NCI-H1417 (cell line): Measurements from ENCODE around the gene IL4R.
A peak's percentile ranks its signal among the peaks of the same experiment; 100 is the strongest.

Experiments used
- DNase-seq, 3 experiments: peaks; one replicate each; lab custom pipeline; 2025; lab: John Stamatoyannopoulos, UW

IL4R gene

DNA sequence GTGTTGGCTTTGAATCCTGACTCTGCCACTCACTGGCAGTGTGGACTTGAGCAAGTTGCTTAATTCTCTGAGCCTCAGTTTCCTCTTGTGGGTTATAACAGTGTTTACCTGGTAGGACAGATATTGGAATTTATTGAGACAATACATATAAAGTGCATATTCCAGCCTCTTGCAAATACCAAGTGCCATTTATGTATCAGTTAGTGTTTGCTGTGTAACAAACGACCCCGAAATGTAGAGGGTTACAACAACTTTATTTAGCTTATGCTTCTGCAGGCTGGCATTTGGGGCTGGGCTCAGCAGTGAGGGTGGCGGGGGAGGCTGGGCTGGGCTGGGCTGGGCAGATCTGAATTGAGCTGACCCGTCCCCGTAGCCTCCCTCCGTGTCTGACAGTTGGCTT, 45.8 kb downstream of the IL4R start:
- no peak for DNase-seq

DNA sequence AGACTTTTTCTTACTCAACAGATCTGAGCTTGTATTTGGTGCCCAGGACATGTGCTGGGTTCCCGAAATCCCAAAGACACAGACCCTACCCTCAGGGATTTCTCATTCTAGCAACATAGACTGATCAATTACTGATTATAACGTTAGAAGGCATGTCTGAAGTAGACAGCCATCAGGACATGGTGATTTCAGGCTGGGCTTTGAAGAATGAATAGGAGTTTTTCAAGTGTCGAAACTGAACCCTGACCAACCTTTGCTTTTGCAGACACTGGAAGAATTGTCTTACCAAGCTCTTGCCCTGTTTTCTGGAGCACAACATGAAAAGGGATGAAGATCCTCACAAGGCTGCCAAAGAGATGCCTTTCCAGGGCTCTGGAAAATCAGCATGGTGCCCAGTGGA, 48.2 kb downstream of the IL4R start:
- DNase-seq: no peak

DNA sequence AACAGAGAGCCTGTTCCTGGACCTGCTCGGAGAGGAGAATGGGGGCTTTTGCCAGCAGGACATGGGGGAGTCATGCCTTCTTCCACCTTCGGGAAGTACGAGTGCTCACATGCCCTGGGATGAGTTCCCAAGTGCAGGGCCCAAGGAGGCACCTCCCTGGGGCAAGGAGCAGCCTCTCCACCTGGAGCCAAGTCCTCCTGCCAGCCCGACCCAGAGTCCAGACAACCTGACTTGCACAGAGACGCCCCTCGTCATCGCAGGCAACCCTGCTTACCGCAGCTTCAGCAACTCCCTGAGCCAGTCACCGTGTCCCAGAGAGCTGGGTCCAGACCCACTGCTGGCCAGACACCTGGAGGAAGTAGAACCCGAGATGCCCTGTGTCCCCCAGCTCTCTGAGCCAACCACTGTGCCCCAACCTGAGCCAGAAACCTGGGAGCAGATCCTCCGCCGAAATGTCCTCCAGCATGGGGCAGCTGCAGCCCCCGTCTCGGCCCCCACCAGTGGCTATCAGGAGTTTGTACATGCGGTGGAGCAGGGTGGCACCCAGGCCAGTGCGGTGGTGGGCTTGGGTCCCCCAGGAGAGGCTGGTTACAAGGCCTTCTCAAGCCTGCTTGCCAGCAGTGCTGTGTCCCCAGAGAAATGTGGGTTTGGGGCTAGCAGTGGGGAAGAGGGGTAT, 48.9 kb downstream of the IL4R start:
- DNase-seq: no peak

DNA sequence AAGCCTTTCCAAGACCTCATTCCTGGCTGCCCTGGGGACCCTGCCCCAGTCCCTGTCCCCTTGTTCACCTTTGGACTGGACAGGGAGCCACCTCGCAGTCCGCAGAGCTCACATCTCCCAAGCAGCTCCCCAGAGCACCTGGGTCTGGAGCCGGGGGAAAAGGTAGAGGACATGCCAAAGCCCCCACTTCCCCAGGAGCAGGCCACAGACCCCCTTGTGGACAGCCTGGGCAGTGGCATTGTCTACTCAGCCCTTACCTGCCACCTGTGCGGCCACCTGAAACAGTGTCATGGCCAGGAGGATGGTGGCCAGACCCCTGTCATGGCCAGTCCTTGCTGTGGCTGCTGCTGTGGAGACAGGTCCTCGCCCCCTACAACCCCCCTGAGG, 49.5 kb downstream of the IL4R start:
- DNase-seq: no peak

DNA sequence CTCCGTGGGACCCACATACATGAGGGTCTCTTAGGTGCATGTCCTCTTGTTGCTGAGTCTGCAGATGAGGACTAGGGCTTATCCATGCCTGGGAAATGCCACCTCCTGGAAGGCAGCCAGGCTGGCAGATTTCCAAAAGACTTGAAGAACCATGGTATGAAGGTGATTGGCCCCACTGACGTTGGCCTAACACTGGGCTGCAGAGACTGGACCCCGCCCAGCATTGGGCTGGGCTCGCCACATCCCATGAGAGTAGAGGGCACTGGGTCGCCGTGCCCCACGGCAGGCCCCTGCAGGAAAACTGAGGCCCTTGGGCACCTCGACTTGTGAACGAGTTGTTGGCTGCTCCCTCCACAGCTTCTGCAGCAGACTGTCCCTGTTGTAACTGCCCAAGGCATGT, 50.0 kb downstream of the IL4R start:
- DNase-seq: no peak

DNA sequence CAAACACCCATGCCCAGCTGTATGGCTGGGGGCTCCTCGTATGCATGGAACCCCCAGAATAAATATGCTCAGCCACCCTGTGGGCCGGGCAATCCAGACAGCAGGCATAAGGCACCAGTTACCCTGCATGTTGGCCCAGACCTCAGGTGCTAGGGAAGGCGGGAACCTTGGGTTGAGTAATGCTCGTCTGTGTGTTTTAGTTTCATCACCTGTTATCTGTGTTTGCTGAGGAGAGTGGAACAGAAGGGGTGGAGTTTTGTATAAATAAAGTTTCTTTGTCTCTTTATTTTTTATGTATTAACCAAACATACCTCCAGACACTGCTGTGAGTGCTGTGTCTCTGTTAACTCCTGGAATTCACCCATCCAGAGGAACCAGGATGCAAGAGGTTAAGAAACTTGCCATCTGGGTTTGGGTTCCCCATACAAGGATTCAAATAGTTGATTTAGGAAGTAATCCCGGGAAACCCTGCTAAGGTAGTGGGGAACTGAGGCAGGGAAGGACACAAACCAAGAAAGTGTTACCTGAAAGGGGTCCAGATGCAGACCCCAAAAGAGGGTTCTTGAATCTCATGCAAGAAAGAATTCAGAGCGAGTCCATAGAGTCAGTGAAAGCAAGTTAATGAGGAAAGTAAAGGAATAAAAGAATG, 50.8 kb downstream of the IL4R start:
- DNase-seq: no peak

DNA sequence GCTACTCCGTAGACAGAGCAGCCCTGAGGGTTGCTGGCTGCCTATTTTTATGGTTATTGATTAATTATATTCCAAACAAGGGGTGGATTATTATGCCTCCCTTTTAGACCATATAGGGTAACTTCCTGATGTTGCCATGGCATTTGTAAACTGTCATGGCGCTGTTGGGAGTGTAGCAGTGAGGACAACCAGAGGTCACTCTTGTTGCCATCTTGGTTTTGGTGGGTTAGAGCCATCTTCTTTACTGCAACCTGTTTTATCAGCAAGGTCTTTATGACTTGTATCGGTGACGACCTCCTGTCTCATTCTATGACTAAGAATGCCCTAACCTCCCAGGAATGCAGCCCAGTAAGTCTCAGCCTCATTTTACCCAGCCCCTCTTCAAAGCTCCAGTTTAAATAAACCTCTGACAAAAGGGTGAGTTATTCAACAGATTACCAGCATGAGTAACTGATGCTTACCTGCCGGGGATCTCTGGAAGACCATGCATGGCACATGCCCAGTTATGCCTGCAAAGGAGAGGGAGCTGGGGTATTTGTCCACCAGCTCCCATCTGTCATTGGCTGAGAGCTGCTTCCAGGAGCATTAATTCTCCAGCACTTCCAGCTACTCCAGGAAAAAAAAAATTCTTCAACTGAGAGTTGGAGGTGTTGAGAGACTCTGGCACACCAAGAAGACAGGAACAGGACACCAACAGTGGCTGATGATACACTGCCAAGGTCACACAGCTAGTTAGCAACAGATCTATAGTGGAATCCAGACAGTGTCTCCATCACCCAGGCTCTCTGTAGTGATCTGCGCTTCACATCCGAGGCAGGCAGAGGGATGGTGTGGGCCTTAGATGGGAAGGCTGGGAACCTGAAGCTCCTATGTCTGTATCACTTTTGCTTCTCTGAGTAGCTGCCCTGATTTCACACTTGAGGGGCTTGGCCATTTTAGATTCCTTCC, 51.6 kb downstream of the IL4R start:
- no peak for DNase-seq

DNA sequence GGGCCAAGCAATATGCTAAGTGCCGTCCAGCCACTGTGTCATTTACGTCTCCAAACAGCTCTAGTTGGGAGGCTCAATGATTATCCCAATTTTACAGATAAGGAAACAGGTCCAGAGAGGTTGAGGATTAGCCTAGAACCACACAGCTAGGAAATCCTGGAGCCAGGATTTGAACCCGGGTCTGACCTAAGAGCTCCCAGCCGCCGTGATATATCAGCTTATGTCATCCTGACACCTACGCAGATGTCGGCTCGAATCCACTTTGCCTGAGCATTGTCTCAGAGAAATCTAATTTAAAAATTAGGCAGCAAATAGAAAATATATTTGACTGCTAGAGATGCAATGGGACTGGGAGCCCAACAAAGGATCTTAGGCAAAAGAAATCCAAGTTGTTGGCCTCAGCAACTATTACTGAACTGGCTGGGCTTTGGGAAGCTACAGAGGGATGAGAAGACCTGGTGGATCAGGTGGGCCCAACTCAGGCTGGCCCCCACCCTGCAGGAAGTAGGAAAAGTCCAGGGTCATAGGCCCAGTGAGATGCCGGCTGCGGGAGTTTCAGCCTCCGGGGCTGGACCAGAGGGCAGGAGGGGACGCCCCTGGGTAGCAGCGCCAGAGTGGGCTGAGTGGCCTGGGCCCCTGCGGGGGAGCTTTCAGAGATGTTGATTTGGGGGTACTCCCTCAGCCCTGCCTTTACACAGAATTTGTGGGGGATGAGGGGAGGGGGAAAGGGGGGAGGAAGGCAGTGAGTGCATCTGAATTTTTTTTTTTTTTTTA, 53.1 kb downstream of the IL4R start:
- DNase-seq: no peak

DNA sequence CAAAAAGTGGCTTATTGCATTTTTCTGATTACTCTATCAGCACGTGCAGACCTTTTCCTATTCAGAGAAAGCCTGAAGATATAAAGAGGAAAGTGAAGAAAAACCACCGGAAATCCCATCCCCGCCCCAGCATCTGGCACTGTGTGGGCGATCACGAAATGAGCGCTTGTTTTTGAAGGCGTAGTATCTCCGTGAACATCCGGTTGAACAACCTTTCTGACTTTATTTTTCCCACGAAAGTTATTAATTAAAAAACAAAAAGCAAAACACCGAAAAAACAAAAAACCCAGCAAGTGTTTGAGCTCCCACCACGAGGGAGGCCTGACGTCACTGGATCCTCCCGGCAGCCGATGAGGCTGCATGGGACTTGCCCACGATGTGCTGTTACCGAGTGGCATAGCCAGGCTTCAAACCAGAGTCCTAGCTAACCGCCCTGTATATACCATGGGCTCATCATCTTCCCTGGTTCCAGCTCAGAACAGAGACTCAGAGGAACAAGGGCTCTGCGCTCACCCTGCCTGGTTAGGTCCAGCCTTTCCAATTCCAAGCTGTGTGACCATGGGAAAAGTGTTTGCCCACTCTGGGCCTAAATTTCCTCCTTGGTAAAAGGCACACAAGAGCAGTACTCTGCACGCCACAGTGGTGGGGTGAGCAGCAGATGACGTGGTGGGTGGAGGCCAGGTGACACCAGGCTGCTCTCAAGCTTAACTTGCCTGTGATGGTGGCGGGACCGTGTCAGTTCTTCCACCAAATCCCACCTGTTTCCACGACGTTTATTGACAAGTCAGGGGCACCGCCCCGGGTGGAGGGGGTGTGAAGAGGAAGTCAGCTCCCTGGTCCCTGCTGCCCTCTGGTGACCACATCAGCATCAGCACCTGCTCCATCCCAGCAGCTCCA, 53.9 kb downstream of the IL4R start:
- peak in 1 of 3 experiments; percentile 29 for DNase-seq

DNA sequence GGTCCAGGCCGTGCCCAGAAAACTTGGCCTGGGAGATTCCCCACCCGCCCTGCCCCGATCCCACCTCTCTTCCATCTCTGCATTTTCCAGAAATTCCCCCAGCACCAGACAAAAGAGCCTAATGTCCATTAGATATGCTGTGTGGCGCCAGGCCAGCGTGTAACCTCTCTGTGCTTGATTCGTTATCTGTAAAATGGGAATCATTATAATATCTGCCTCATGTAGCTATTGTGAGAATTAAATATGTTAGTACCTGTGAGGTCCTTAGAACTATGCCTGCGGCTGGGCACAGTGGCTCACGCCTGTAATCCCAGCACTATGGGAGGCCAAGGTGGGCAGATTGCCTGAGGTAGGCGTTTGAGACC, 54.6 kb downstream of the IL4R start:
- DNase-seq: no peak

DNA sequence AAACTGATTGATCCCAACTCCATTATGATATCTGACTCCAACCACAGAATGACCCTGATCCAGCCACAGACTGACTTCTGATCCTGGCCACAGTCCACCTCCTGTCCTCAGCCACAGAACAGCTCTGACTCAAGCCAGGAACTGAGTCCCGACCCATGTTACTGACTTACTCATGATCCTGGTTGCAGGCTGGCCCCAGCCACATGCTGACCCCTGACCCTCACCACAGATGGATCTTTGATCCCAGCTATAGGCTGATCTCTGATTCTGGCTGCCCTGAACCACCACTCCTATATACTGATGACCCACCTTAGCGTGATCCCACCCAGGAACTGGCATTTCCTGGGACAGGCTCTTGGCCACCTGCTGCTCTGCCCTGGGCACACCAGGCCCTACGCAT, 56.0 kb downstream of the IL4R start:
- DNase-seq: no peak

DNA sequence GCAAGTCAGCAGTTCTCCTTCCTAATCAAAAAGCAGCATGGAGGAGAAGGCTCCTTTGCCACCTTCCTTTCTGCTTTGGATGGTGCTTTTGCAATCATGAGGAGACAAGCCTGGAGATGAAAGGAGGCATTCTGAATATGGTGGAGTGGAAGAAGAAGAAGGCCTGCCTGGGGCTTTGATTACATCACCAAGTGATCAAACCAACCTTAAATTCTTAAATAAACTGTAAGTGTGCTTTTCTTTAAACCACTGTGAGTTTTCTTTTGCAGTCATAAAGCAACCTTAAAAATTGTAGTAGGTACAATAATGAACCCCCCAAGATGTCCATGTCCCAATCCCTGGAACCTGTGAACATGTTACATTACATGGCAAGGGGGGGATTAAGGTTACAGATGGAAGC, 56.5 kb downstream of the IL4R start:
- no peak for DNase-seq

DNA sequence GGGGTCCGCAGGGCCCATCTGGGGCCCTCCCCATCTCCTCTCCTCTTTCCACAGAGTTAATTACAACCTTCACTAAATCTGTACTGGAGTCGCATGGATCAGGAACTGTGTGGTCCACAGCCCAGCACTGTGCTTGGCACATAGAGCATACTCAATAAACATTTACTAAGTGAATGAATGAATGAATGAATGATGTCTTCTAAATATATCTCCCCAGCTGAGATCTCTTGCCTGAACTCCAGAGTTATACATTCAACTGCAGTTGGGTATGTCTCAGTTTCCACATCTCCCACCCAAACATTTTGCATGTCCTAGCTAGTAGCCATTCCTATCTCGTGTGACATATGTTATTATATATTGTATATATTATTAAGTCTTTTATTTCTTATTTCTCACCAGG, 59.5 kb downstream of the IL4R start:
- no peak for DNase-seq

DNA sequence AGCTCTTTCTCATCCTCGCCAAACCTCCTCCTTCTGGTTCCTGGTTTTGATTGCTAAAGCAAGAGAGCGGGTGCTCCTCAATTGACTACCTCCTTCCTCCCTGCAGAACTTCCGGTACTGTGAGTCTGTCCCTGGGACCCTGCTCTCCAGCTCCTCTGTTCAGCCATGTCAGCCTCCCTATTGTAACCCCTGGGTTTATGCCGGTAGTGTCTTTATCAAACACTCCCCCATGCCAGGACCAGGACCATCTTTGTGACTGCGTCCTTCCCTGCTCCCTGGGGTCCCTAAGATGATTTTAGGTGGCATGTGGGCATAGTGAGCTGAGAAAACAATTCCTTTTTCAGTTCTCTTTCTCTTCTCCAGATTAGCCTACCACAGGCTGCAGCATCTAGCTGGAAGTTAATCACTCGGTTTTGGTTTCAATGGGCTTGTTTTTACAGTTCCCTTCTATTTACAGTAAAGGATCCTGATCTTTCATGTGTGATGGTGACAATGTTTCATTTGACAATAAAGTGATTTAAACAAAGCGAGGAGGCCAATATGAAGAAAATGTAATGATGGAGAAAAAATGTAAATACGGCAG, 60.5 kb downstream of the IL4R start:
- DNase-seq: no peak

DNA sequence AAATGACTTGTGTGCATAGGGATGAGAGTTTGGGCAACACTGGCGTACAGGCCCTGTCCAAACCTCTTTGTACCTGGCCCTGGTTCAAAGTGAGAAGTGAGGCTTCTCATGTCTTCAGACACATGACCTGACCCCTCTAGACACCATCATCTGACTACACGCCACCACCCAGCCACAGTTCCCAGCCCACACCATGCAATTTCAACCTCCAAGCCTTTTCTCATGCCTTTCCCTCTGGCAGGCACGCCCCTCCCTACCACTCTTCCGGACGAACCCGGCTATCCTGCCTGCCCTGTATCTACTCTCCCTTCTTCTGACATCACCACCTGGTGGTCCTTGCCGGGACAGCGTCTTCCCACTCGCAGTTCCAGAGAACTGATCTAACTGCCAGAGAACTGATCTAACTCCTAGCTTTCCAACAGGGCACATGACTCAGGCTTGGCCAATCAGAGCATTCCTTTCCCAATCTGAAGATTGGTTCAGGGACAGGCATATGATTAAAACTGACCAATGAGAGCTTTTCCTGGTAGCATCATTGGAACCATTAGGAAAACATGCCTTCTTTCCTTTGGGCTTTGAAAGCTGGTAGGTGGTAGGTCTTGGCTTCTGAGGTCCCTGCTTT, 61.1 kb downstream of the IL4R start:
- peak in 2 of 3 experiments; percentile 4 to 13 for DNase-seq

DNA sequence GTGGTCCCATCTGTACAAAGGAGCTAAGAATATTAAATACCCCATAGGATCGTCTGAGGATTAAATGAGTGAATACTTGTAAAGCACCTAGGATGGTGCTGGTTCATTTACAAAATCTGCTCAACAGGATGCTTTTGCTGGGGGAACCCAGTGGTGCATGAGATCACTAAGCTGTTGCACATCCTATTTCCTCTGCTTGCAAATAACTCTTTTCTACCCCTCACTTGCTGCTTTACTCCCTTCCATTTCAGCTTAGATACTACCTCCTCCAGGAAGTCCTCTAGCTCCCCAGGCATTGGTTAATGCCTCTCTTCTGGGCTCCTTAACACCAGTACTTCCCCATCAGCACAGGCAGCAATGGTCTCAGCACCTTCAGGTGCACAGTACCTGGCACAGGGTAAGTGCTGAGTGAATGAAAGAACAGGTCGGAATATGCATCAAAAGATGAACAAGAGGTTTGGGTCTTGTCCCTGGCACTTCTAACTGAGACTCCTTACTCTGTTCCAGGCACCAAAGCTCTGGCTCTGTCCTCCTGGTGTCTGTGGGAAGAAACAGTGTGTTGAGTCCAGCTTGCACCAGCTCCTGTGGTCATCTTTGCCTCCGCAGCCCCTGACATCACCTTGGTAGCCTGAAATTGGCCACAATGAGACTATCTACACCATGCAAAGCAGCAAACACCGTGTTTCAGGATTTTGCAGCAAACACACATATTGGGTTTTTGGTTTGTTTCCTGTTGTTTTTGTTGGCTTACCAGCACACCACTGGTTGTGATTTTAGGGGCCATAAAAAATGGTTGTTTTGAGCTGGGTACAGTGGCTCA, 64.1 kb downstream of the IL4R start:
- no peak for DNase-seq

DNA sequence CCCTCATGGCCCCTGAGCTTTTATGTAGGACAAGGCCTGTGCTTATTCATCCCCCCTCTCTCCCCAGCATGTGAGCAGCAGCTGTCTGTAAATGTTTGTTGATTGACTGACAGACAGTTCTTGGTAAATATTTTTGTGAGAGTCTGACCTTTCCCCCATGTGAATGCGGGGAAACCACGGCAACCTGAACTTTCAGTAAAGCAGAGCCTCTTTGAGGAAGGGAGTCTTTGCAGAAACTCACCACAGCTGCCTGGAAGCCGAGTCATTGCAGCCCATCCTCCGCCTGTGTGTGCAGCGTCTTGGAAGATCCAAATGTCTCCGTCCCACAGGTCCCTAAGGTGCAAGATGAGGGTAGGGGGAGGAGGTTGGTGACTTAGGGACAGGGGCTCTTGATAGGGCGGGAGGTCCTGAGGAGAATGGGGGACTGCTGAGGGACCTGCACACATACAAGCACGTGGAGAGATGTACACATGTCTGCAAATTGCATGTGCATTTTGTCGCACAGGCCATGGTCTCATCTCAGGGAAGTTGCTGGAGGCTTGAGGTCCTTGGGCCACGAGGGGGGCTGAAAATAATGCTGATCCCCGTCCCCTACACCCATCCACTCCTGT, 65.2 kb downstream of the IL4R start:
- DNase-seq: no peak

DNA sequence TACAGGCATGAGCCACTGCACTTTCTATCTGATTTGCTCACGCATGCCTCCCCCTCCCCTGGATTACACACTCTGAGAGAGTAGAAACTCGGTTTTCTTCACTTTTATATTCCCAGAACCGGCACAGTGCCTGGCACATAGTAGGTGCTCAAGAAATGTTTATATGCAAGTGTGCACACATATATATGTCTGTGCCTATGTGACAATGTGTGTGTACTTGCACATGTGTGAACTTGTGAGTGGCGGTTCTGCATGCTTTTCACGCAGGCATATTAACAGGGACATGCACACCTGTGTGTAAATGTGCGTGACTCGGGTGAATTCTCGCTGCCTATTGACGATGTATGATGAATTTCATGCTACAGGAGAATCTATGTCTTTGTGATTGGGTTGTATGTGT, 66.1 kb downstream of the IL4R start:
- DNase-seq: no peak

DNA sequence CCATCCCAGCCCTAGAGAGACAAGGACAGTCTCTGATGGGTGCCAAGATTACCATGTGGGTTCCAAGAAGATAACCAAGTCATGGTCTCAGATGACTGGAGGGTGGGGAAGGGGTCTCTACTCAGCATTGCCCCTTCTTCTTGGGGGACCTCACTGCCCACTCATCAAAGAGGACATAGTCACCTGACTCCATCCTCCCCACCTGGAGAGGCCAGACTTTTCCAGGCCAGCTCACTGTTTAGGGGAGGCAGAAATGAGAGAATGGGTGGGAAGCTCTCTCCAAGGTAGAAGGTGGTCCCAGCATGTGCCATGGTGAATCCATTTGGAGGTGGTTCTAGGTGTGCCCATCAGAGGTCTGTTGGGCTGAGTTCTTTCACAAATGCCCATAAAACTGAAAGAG, 67.5 kb downstream of the IL4R start:
- DNase-seq: no peak
